ENCODE measurements around the gene SLC35D3. TPM values are rescaled to one million over a fixed set of nuclear protein-coding genes. Genes with fewer than 3 reads are reported as not detected.
A peak's percentile ranks its signal among the peaks of the same experiment; 100 is the strongest.

SLC35D3 gene
- total and polyA plus RNA-seq, 7 experiments from 2014 or later, result 0.16 TPM; not detected in 6

- Histone ChIP-seq H3K9me3 (ENCODE audit: control insufficient read depth in 2 of 3, low read length in 3 of 3) (no peaks in the 10 kb centered on the region), H3K27ac (ENCODE audit: low read depth, low read length) (no peak overlapping the region), H3K4me1 (ENCODE audit: control insufficient read depth in 2 of 2, insufficient read depth in 2 of 2, low read length in 2 of 2) (no peaks in the 10 kb centered on the region), H3K36me3 (ENCODE audit: control insufficient read depth in 2 of 3, insufficient read depth in 3 of 3, low read length in 3 of 3) (no peaks in the 10 kb centered on the region), H3K4me3 (ENCODE audit: low read length) (no peak overlapping the region), H3K27me3 (ENCODE audit: control insufficient read depth in 2 of 2, insufficient read depth in 2 of 2, low read length in 2 of 2) (no peaks in the 10 kb centered on the region)
- no peak for ATAC-seq
- peaks cover 12 to 40% (median 29%) of the 10 kb centered on the region in 5 donors for H3K27me3 Mint-ChIP-seq
- intact Hi-C loops (cut with micrococcal nuclease), result no loop called here
- ChIA-PET POLR2A (no interaction called here), CTCF (interaction anchor here (1.0 kb wide), 1 partner anchor 27 kb away, joined by 3 read pairs; no protein-coding TSS in a partner anchor)
- H3K4me1 Mint-ChIP-seq, result peaks cover 0 to 8% (median 7%) of the 10 kb centered on the region in 7 donors
- no peaks in the 10 kb centered on the region for H3K36me3 Mint-ChIP-seq
- H3K9me3 Mint-ChIP-seq, result no peaks in the 10 kb centered on the region
- no peak overlapping the region for H3K27ac Mint-ChIP-seq
- H3K4me3 Mint-ChIP-seq, result no peak overlapping the region
- DNase-seq, result no peak
These were observed 38.7 kb downstream of the SLC35D3 start for GRCh38 chr6:136960781-136961180.

- H3K36me3 Mint-ChIP-seq, result no peaks in the 10 kb centered on the region
These were observed 39.7 kb downstream of the SLC35D3 start for GRCh38 chr6:136961848-136962247.

DNA sequence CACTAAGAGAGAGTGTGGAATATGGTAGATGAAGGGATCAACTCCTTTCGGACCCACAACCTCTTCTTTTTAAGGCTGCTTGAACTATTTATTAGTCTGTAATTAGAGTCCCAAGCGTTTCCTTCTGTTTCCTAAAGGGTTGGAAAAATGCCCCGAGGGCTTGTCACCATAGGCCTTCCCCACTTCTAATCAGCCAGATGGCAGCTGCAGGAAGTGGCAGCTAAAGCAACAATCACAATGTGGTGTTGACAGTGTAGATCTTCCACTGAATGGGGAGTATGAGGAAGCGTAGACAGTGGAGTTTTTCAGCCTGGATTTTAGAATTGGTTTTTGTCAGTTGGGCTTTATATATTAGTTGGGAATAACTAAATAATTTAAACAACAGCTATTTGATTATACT lies 40.6 kb downstream of the SLC35D3 start:
- no peaks in the 10 kb centered on the region for H3K9me3 Mint-ChIP-seq
- Histone ChIP-seq H3K36me3 (ENCODE audit: control insufficient read depth in 2 of 3, insufficient read depth in 3 of 3, low read length in 3 of 3) (no peaks in the 10 kb centered on the region), H3K4me1 (ENCODE audit: control insufficient read depth in 2 of 2, insufficient read depth in 2 of 2, low read length in 2 of 2) (no peaks in the 10 kb centered on the region), H3K27ac (ENCODE audit: low read depth, low read length) (no peak overlapping the region), H3K27me3 (ENCODE audit: control insufficient read depth in 2 of 2, insufficient read depth in 2 of 2, low read length in 2 of 2) (no peaks in the 10 kb centered on the region), H3K9me3 (ENCODE audit: control insufficient read depth in 2 of 3, low read length in 3 of 3) (no peaks in the 10 kb centered on the region), H3K4me3 (ENCODE audit: low read length) (no peak overlapping the region)
- no peak overlapping the region for H3K4me3 Mint-ChIP-seq
- ATAC-seq (no peak), DNase-seq (no peak)
- peaks cover 26 to 45% (median 38%) of the 10 kb centered on the region in 5 donors for H3K27me3 Mint-ChIP-seq
- ChIA-PET POLR2A (no interaction called here), CTCF (no interaction called here)
- intact Hi-C loops (cut with micrococcal nuclease), result no loop called here
- H3K27ac Mint-ChIP-seq, result no peak overlapping the region
- no peaks in the 10 kb centered on the region for H3K36me3 Mint-ChIP-seq
- H3K4me1 Mint-ChIP-seq, result peaks cover 0 to 2% (median 0%) of the 10 kb centered on the region in 7 donors

More at GRCh38 chr6:136961848-136962247, 39.7 kb downstream of the SLC35D3 start:
- Histone ChIP-seq H3K4me3 (ENCODE audit: low read length) (no peak overlapping the region), H3K9me3 (ENCODE audit: control insufficient read depth in 2 of 3, low read length in 3 of 3) (no peaks in the 10 kb centered on the region), H3K36me3 (ENCODE audit: control insufficient read depth in 2 of 3, insufficient read depth in 3 of 3, low read length in 3 of 3) (no peaks in the 10 kb centered on the region), H3K4me1 (ENCODE audit: control insufficient read depth in 2 of 2, insufficient read depth in 2 of 2, low read length in 2 of 2) (no peaks in the 10 kb centered on the region), H3K27me3 (ENCODE audit: control insufficient read depth in 2 of 2, insufficient read depth in 2 of 2, low read length in 2 of 2) (no peaks in the 10 kb centered on the region), H3K27ac (ENCODE audit: low read depth, low read length) (no peak overlapping the region)
- no peak for DNase-seq
- H3K9me3 Mint-ChIP-seq, result no peaks in the 10 kb centered on the region
- H3K4me3 Mint-ChIP-seq, result no peak overlapping the region
- POLR2A ChIA-PET, result no interaction called here
- H3K27ac Mint-ChIP-seq, result no peak overlapping the region
- H3K4me1 Mint-ChIP-seq, result peaks cover 0 to 5% (median 4%) of the 10 kb centered on the region in 7 donors
- no peak for ATAC-seq
- CTCF ChIA-PET, result no interaction called here
- intact Hi-C loops (cut with micrococcal nuclease), result no loop called here
- peaks cover 18 to 44% (median 35%) of the 10 kb centered on the region in 5 donors for H3K27me3 Mint-ChIP-seq

- Mint-ChIP-seq H3K4me1 (peaks cover 0 to 8% (median 0%) of the 10 kb centered on the region in 7 donors), H3K9me3 (no peaks in the 10 kb centered on the region), H3K36me3 (no peaks in the 10 kb centered on the region), H3K4me3 (no peak overlapping the region), H3K27me3 (peaks cover 32 to 51% (median 41%) of the 10 kb centered on the region in 5 donors), H3K27ac (no peak overlapping the region)
- intact Hi-C loops (cut with micrococcal nuclease), result no loop called here
- no peak for ATAC-seq
- no peak overlapping the region for H3K4me3 ChIP-seq (ENCODE audit: low read length)
- no peaks in the 10 kb centered on the region for H3K36me3 ChIP-seq (ENCODE audit: control insufficient read depth in 2 of 3, insufficient read depth in 3 of 3, low read length in 3 of 3)
- no peaks in the 10 kb centered on the region for H3K27me3 ChIP-seq (ENCODE audit: control insufficient read depth in 2 of 2, insufficient read depth in 2 of 2, low read length in 2 of 2)
- no peaks in the 10 kb centered on the region for H3K9me3 ChIP-seq (ENCODE audit: control insufficient read depth in 2 of 3, low read length in 3 of 3)
- no peak for DNase-seq
- CTCF ChIA-PET, result no interaction called here
- POLR2A ChIA-PET, result no interaction called here
- H3K4me1 ChIP-seq (ENCODE audit: control insufficient read depth in 2 of 2, insufficient read depth in 2 of 2, low read length in 2 of 2), result no peaks in the 10 kb centered on the region
- H3K27ac ChIP-seq (ENCODE audit: low read depth, low read length), result no peak overlapping the region
These were observed 41.2 kb downstream of the SLC35D3 start for GRCh38 chr6:136963259-136963658.

DNA sequence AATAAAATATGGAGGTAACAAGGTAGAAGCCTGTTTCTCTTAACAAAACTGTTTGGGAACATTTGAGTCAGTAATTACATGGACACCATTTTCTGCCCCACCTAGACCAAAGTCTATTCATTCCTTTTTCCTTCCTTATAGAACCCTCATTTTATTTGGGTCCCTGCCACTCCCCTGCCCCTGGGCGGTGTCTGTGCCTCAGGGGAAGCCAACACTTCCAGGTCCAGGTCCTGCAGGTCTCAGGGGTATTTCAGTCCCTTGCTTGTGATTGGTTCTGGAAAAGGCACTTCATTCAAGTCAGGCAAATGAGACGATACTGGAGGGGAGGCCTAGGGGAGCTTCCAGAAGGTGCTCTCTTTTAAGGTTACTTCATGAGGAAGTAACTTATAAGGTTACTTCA lies 42.3 kb downstream of the SLC35D3 start:
- DNase-seq (no peak), ATAC-seq (no peak)
- no peaks in the 10 kb centered on the region for H3K36me3 ChIP-seq (ENCODE audit: control insufficient read depth in 2 of 3, insufficient read depth in 3 of 3, low read length in 3 of 3)
- H3K27ac ChIP-seq (ENCODE audit: low read depth, low read length), result no peak overlapping the region
- H3K9me3 ChIP-seq (ENCODE audit: control insufficient read depth in 2 of 3, low read length in 3 of 3), result no peaks in the 10 kb centered on the region
- intact Hi-C loops (cut with micrococcal nuclease), result no loop called here
- Mint-ChIP-seq H3K27ac (no peak overlapping the region), H3K36me3 (no peaks in the 10 kb centered on the region), H3K4me1 (peaks cover 0 to 9% (median 0%) of the 10 kb centered on the region in 7 donors), H3K27me3 (peaks cover 34 to 55% (median 39%) of the 10 kb centered on the region in 5 donors), H3K4me3 (no peak overlapping the region), H3K9me3 (no peaks in the 10 kb centered on the region)
- no peaks in the 10 kb centered on the region for H3K27me3 ChIP-seq (ENCODE audit: control insufficient read depth in 2 of 2, insufficient read depth in 2 of 2, low read length in 2 of 2)
- no peaks in the 10 kb centered on the region for H3K4me1 ChIP-seq (ENCODE audit: control insufficient read depth in 2 of 2, insufficient read depth in 2 of 2, low read length in 2 of 2)
- ChIA-PET POLR2A (no interaction called here), CTCF (interaction anchor here (0.6 kb wide), 1 partner anchor 271 kb away, joined by 5 read pairs; no protein-coding TSS in a partner anchor)
- no peak overlapping the region for H3K4me3 ChIP-seq (ENCODE audit: low read length)

- Mint-ChIP-seq H3K9me3 (no peaks in the 10 kb centered on the region), H3K27ac (no peak overlapping the region), H3K36me3 (no peaks in the 10 kb centered on the region), H3K4me3 (no peak overlapping the region), H3K27me3 (peaks cover 29 to 59% (median 47%) of the 10 kb centered on the region in 5 donors), H3K4me1 (peaks cover 0 to 9% (median 0%) of the 10 kb centered on the region in 7 donors)
- ChIA-PET POLR2A (no interaction called here), CTCF (interaction anchor here (0.5 kb wide), 1 partner anchor 39 kb away, joined by 3 read pairs; no protein-coding TSS in a partner anchor)
- Histone ChIP-seq H3K36me3 (ENCODE audit: control insufficient read depth in 2 of 3, insufficient read depth in 3 of 3, low read length in 3 of 3) (no peaks in the 10 kb centered on the region), H3K9me3 (ENCODE audit: control insufficient read depth in 2 of 3, low read length in 3 of 3) (no peaks in the 10 kb centered on the region), H3K4me3 (ENCODE audit: low read length) (no peak overlapping the region), H3K4me1 (ENCODE audit: control insufficient read depth in 2 of 2, insufficient read depth in 2 of 2, low read length in 2 of 2) (no peaks in the 10 kb centered on the region), H3K27me3 (ENCODE audit: control insufficient read depth in 2 of 2, insufficient read depth in 2 of 2, low read length in 2 of 2) (no peaks in the 10 kb centered on the region), H3K27ac (ENCODE audit: low read depth, low read length) (no peak overlapping the region)
- peak in 8 of 9 donors; percentile 7 to 48 (median 30) for DNase-seq
- intact Hi-C loops (cut with micrococcal nuclease), result loop anchor here (1.0 to 5.0 kb wide), 6 partner anchors 121 to 673 kb away; no protein-coding TSS in a partner anchor
- peak; percentile 87 for ATAC-seq
These were observed 46.0 kb downstream of the SLC35D3 start for GRCh38 chr6:136967876-136968752.
